ENCODE results near the gene IQSEC1.

Gene IQSEC1

DNA sequence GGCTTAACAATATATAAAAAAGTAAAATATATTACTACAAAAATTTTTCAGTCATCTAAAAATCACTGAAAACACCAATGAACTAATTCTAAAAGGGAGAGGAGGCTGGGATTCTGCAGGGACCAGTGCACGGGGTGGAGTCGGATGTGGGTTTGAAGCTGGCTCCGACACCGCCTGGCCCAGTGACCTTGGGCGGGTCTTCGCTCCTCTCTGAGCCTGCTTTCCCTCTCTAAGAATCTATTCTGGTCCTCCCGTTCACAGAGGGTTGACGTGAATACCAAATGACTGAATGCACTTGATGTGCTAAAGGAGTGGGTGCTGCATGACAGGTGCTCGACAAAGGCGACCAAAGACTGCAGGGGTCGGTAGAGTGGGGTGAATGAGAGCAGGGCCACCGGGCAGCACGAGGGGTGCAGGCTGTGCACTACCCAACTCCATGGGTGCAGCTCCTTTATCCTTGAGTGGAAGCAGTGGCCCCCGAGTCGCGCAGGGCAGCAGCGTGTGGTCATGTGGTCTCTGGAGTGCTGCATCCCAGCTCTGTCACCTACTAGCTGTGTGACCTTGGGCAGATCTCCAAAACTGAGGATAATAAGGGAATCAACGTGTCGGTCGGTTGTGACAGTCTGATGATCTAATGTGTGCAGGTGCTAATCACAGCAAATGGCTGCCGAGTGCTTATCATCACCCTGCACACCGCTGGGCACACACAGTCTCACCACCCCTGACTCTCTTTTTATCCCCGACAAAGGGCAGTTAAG, 8.6 kb upstream of the IQSEC1 start:
- no peak for TF ChIP-seq TCF12 (IDR thresholded peaks at IDR 0.05; ENCODE audit: low read depth)
- TF ChIP-seq CEBPB (IDR thresholded peaks at IDR 0.05): no peak
- TF ChIP-seq TAF1 (IDR thresholded peaks at IDR 0.05; ENCODE audit: low read depth): no peak

- TF ChIP-seq FOXM1 (IDR thresholded peaks at IDR 0.05; ENCODE audit: borderline replicate concordance, low read depth) (no peak), RAD21 (IDR thresholded peaks at IDR 0.05; ENCODE audit: low read depth) (no peak), YY1 (IDR thresholded peaks at IDR 0.05; ENCODE audit: low read depth) (no peak), CEBPB (IDR thresholded peaks at IDR 0.05) (no peak), REST (IDR thresholded peaks at IDR 0.05; ENCODE audit: low read depth) (no peak), TEAD4 (IDR thresholded peaks at IDR 0.05) (no peak), TCF12 (IDR thresholded peaks at IDR 0.05; ENCODE audit: low read depth) (no peak)
These were observed 7.4 kb upstream of the IQSEC1 start for GRCh38 chr3:13080591-13080990.

DNA sequence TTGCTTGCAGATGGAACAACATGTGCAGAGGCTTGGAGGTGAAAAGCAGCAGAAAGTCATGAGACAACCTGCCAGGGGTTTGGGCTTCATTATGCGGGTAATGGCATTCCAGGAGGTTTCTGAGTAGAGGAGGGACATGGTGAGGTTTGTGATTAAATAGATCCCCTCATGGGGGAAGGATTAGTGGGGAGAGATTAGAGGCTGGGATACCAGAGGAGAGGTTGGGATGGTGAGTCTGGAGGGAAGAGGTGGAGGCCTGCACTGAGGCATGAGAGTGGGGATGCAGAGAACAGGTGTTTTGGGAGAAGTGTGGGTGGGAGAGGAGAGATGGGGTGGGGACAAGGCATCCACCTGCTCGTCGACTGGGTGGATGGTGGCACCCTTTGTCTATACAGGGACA, 6.8 kb upstream of the IQSEC1 start:
- TF ChIP-seq NFIC (IDR thresholded peaks at IDR 0.05): no peak

GRCh38 chr3:13079510-13079909, 6.3 kb upstream of the IQSEC1 start:
- TF ChIP-seq REST (IDR thresholded peaks at IDR 0.05; ENCODE audit: low read depth): no peak
- no peak for TF ChIP-seq EGR1 (IDR thresholded peaks at IDR 0.05)
- no peak for TF ChIP-seq NFIC (IDR thresholded peaks at IDR 0.05)
- no peak for TF ChIP-seq EP300 (IDR thresholded peaks at IDR 0.05; ENCODE audit: borderline replicate concordance)
- no peak for TF ChIP-seq ZBTB7A (IDR thresholded peaks at IDR 0.05; ENCODE audit: low read depth)
- TF ChIP-seq RAD21 (IDR thresholded peaks at IDR 0.05; ENCODE audit: low read depth): no peak
- no peak for TF ChIP-seq TEAD4 (IDR thresholded peaks at IDR 0.05)
- no peak for TF ChIP-seq MAX (IDR thresholded peaks at IDR 0.05)

DNA sequence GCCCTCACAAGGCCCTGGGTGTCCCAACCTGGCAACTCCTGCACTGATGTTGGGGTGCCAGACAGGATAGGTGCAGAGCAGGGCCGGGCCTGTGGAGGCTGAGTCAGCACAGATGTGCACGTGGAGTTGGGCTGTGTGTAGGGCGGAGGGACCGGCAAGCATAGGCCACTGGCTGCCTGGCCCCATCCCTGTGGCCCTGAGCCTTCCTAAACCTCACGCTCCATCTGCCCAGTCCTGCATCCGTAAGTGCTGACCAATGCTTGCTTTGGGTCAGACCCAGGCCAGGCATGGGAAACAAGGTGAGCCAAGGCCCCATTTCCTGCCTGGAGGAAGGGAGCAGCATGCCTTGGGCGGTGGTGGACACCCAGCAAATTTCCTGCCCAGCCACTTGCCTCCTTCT, 5.8 kb upstream of the IQSEC1 start:
- TF ChIP-seq NFIC (IDR thresholded peaks at IDR 0.05) (no peak), EGR1 (IDR thresholded peaks at IDR 0.05) (no peak), ZBTB7A (IDR thresholded peaks at IDR 0.05; ENCODE audit: low read depth) (no peak), MAX (IDR thresholded peaks at IDR 0.05) (no peak), FOXM1 (IDR thresholded peaks at IDR 0.05; ENCODE audit: borderline replicate concordance, low read depth) (no peak), USF1 (IDR thresholded peaks at IDR 0.05) (no peak)

DNA sequence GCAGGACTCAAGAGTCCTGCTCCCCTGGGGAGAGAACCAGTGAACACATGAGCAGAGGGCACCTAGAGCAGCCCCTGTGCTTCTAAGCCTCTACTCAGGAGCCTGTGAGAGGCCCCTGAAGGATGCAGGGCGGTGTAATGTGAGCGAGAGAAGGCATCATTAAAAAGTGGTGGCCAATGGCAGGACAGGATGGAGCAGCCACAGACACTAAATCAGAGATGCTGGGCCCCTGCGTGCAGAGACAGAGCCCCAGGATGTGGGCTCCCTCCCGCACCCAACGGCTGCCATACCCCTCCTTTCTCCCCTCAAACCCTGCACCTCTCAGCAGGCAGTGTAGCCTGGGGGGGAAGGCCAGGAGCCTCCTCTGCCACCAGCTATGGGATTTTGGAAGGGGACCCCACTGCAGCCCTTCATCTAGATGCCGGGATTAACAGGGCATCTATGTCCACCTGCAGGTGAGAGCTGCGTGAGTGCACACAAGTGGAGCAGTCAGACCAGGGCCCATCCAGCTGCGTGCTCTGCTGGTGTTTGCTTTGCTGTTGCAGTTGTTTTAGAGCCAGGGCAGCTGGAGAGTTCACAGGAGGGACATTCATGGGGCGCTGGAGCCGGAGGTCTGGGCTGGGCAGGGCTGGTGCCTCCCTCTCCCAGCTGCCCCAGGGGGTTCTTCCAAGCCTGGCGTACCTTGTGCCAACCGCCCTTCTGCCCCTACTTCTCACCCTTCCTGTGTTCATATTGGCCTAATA, 5.1 kb upstream of the IQSEC1 start:
- TF ChIP-seq EP300 (IDR thresholded peaks at IDR 0.05; ENCODE audit: borderline replicate concordance) (no peak), CEBPB (IDR thresholded peaks at IDR 0.05) (no peak), EGR1 (IDR thresholded peaks at IDR 0.05) (no peak), NFIC (IDR thresholded peaks at IDR 0.05) (no peak), RAD21 (IDR thresholded peaks at IDR 0.05; ENCODE audit: low read depth) (no peak), TCF12 (IDR thresholded peaks at IDR 0.05; ENCODE audit: low read depth) (no peak), FOXM1 (IDR thresholded peaks at IDR 0.05; ENCODE audit: borderline replicate concordance, low read depth) (no peak), TEAD4 (IDR thresholded peaks at IDR 0.05) (no peak), ZBTB7A (IDR thresholded peaks at IDR 0.05; ENCODE audit: low read depth) (no peak)

DNA sequence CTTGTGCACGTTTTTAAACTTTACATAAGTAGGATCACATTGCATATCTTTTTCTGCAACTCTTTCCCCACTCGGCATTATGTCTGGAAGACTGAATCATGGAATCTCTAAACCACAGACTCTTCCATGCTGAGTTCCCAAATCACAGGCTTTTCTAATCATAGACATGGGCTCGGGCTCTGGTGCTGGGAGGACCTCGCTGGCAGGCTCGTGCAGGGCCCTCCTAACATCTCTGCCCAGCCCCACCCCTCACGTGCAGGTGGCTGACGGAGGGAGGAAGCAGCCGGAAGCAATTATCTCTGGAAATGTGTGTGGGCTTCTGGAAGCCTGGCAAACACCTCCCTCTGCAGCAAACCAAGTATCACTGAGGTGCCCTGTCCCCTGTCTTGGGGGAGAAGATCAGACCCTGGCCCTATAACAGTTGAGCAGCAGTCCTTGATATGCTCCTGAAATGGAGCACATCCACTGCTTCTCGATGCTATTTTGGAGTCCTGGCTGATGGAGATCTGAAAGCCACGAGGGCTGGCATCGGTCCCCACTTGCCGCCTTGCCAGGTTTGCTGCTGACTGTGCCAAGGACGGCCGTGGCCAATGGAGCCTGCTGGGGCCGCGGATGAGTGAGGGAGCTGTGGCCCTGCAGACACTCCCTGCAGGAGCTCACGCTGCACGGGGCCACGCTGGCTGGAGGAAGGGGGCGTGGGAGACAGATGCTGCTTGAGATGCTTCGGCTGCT, 4.4 kb upstream of the IQSEC1 start:
- TF ChIP-seq NFIC (IDR thresholded peaks at IDR 0.05) (no peak), REST (IDR thresholded peaks at IDR 0.05; ENCODE audit: low read depth) (no peak), CEBPB (IDR thresholded peaks at IDR 0.05) (no peak), TCF12 (IDR thresholded peaks at IDR 0.05; ENCODE audit: low read depth) (no peak), YY1 (IDR thresholded peaks at IDR 0.05; ENCODE audit: low read depth) (no peak), CREB1 (IDR thresholded peaks at IDR 0.05; ENCODE audit: low read depth) (no peak), EGR1 (IDR thresholded peaks at IDR 0.05) (no peak)

Measured in Ishikawa (cell line).